DMS 273 (cell line): ENCODE measurements around the gene SCLT1.
A peak's percentile ranks its signal among the peaks of the same experiment; 100 is the strongest.

Experiments used
- DNase-seq: peaks from one replicate; lab custom pipeline; 2025; ENCODE audit not compliant: unreplicated experiment; lab: John Stamatoyannopoulos, UW

SCLT1 gene

DNA sequence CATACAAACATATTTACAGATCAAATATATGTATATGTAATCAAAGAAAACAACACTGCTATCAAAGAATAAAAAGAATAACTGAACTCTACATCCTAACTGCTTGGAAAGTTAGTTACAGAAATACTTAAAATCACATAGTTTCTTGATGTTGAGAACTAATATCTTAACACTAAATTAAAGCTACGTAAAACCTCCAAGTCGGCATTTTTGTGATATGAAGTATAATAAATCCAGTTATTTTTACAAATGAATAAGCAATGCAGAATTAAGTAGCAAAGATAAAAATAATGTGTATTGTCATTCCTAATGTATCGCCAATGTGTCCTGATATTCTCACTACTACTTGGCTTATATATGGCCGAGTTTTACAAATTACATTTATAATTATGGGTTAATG, 215.4 kb downstream of the SCLT1 start:
- no peak for DNase-seq

DNA sequence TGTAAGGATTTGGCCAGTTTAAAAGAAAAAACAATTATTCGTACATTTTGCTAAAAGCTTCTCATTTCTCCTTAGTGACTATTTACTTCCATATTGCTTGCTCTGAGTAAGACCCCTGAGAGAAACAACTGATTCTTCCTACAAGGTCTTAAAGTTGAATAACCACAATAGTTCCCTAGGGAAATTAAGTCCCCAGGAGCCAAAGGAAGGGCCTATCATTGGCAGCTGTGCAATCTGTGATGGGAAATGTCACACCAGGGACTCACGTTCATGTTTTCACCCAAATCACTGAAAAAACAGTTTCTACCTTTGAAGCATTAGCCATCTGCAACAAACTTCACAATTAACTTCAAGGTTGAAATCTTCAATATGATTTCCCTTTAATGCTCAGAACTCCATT, 217.1 kb downstream of the SCLT1 start:
- DNase-seq: no peak

GRCh38 chr4:128871948-128872347, 221.4 kb downstream of the SCLT1 start:
- DNase-seq: no peak

- DNase-seq: no peak
These were observed 223.4 kb downstream of the SCLT1 start for GRCh38 chr4:128869776-128870509.

GRCh38 chr4:128868758-128869157, 224.6 kb downstream of the SCLT1 start:
- no peak for DNase-seq

- no peak for DNase-seq
These were observed 226.6 kb downstream of the SCLT1 start for GRCh38 chr4:128866691-128867090.

DNA sequence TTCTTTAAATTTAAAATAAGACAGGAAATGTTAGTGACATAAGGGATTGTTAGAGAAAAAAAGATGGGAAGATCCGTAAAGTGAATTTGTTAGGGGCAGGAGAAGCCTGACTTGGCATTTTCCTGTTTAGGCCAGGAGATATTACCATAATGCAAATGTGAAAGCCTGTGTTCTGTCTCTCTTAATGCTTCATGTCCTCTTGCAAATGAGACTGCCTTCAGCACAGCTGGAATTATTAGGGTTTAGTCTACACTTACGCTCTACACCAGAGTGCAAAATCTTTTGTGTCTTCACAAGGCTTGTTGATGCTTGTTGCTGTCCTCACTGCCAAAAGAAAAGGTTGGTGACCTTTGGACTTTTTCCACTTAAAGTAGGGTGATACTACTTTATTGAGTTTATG, 227.1 kb downstream of the SCLT1 start:
- DNase-seq: no peak

GRCh38 chr4:128865132-128865531, 228.2 kb downstream of the SCLT1 start:
- no peak for DNase-seq

DNA sequence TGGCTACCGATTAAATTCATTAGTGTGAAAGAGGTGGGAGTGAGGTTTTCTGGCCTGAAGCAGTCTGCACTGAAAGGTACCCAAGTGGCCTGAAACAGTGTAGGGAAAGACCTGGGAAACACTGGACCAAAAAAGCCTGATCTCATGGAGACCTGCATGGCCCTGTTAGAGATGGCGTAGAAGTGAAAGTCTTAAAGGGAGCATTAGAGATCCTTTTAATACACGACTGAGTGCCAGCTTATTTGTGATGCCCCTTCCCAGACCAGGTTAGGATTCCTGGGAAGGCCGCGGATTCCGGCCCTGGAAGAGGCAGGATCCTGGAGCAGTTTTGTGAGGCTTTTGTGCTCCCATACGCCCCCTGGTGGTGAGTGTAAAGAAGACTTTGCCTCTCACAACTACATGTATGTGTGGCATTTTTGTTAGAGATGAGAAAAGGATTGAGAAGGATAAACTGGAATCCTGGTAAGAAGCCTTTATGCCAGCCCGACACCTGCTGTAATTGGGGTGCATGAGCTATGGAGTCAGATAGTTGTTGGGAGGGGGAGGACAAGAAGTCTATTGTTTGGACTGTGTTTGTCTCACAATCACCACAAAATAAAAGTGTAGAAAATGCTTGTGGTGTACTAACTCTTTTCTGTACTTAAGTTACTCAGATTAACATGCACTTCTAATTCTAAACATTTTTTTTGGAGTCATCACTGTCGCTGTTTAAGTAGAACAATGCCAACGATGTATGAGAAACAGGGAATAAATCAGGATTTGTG, 229.8 kb downstream of the SCLT1 start:
- DNase-seq: peak; percentile 78

DNA sequence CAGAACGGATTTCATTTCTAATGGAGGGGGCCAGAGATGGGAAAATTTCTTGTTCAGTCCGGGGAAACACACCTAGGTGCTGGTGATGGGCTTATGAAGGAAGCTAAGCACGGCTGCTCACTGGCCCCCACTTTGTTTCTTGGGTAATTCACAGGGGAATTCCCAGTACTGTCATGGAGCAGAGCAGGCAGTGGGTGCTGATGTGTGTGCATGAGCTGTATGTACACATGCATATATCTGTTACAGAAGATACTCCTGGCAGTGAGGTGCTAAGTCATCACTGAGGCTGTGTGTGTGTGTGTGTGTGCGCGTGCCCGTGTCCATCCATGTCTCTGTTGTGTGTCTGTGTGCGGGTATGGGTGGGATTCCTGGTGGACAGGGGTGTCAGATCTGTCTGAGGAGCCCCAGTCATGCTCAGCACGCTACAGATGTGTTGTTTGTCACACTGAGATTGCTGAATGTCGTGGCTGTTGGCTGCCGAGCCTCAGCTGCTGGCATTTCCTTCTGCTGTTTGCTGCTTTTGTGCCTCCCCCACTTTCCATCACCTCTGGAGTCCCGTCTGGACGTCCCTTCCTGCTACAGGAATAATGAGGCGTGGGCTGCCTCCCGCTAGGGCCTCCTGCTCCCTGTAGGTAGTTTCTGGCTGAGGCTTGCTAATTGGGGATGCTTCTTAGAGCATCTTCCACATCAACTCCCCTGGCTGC, 230.6 kb downstream of the SCLT1 start:
- no peak for DNase-seq

DNA sequence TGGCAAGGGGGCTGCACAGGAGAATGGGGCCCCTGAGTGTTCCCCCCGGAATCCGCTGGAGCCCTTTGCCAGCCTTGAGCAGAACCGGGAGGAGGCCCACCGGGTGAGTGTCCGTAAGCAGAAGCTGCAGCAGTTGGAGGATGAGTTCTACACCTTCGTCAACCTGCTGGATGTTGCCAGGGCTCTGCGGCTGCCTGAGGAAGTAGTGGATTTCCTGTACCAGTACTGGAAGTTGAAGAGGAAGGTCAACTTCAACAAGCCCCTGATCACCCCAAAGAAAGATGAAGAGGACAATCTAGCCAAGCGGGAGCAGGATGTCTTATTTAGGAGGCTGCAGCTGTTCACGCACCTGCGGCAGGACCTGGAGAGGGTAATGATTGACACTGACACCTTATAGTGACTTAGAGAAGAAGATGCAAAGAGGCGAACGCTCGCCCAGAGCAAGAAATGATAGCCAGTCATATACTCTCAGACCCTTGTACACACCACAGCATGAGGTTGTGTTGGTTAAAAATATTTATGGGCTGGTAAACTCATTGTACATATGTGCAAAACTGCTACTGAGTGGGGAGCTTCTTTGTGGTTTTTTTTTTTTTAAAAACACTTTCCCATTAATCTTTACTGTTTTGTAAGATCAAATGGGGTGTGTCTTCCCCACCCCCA, 231.4 kb downstream of the SCLT1 start:
- no peak for DNase-seq

GRCh38 chr4:128859887-128860677, 233.3 kb downstream of the SCLT1 start:
- DNase-seq: no peak

DNA sequence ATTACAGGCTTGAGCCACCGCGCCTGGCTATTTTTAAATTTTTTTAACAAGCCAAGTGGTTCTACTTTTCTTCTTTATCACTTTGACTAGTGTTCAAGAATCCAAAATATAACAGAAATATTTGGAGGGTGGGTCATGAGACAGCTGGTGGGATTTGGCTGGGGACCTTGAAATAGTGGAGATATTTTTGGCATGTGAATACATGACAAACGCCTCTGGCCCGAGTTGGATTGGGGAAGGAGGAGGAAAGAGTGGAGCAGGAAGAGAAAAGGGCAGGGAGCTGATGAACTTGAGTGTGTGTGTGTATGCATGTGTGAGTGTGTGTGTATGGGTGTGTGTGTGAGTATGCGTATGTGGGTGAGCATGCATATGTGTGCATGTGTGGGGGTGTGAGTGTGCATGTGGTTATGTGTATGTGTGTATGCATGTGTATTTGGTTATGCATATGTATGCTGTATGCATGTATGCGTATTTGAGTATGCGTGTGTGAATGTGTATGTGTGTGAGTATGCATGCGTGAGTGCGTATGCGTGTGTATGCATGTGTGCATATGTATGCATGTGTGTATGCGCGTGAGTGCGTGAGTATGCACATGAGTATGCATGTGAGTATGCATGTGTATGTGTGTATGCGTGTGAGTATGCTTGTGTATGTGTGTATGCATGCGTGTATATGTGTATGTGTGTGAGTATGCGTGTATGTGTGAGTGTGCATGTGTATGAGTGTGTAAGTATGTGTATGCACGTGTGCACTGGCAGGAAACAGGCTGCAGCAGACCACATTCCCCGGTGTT, 234.3 kb downstream of the SCLT1 start:
- DNase-seq: no peak

DNA sequence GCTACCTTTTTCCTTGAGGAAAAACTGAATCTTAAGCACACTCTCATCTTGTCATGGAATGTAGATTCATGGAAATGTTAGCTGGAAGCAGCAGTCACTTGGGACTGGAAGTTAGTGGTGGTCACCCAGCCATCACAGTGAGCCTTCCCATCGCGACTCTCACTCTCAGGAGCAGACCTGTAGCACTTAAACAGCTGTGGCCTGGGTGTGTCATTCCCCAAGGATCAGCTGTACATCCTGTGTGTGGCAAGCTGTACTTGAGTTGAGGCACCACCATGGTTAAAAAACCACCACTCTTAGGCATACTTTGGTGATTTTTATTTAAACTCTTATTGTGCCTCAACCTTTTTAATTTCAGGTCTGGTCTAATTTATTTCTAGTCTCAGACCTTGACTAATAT, 237.1 kb downstream of the SCLT1 start:
- DNase-seq: no peak

DNA sequence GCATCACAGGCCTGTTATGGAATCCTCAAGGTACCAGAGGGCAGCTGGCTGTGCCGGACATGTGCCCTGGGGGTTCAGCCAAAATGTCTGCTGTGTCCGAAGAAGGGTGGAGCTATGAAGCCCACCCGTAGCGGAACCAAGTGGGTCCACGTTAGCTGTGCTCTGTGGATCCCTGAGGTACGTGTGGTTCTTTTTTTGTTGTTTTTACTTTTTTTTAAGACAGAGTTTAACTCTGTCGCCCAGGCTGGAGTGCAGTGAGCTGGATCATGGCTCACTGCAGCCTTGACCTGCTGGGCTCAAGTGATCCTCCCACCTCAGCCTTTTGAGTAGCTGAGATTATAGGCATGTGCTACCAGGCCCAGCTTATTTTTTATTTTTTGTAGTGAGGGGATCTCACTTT, 237.7 kb downstream of the SCLT1 start:
- no peak for DNase-seq

DNA sequence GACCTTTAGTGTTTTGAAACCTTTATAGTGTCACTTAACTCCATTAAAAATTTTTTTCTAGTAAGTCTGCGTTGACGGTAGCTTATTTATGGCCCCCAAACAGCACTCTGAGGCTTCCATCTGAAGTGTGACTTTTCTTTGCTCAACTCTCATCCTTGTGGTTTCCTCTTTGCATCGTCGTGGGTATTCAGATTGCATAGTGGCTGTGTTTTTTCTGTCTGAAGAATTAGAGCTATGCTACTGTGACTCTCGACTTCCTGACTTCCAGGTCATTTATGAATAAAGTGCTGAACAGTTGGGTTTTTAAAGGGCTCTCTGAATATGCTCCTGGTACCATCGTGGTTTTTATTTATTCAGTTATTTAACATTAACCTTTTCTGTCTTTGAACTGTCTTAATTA, 238.9 kb downstream of the SCLT1 start:
- no peak for DNase-seq

- no peak for DNase-seq
These were observed 239.6 kb downstream of the SCLT1 start for GRCh38 chr4:128853741-128854140.

DNA sequence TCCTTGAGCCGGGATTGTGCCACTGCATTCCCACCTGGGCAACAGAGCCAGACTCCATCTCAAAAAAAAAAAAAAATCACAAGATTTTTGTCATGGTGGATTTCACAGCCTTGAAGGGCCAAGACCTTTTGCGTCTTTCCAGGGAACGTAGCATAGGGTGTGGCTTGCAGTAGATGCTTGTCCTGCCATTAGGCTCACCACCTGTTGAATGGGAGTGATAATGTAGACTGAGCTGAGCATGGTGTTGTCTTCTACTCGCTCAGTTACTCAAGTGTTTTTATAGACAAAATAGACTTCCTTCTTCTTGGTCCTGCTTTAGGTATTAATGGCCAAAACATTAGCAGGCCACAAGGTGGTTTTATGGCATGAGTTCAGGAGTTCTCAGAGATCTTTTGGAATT, 243.1 kb downstream of the SCLT1 start:
- no peak for DNase-seq

GRCh38 chr4:128848461-128848860, 244.9 kb downstream of the SCLT1 start:
- no peak for DNase-seq
